Measurements from ENCODE around the gene ZFC3H1.

DNA sequence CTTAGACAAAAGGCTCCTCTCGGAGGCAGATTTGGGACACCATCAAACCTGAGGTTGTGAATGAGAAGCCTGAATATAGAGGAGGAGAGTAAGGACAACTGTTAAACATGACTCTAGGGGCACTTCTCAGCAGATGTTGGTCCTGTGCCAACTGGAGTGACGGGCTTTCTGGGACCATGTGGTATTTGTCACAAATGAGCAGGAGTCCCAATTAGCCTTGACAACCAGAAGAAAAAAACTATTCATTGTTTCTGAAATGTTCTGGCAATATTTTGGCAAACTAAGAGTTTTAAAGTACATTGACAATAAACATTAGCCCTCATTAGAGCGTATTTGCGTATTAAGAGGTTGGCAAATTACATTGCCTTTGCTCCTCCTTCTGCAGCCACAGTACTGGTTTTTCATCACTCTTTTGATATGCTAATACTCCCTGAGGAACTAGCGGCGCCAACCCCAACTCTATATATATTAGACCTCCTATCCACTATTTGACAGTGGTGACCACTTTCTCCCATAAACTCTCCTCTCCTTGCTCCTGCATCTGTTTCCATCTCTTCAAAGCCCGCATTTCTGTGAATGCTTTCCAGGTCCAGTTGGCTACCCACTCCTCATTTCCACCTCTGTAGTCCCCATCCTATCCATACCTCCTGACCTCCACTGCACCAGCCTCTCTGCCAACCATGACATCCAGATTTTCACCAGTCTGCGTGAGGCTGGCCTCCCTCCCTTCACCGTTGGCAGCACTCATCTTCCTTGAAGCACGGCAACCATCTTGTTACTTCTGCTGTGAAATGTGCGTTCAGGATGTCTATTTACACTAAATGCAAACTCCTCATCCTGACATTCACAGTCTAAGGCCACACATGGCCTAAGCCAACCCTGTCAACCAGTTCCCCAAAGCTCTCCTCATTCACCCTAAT is 100.7 kb downstream of the ZFC3H1 start:
- TF ChIP-seq POLR2AphosphoS5 (IDR thresholded peaks at IDR 0.05): no peak
- TF ChIP-seq, protein P1, sequence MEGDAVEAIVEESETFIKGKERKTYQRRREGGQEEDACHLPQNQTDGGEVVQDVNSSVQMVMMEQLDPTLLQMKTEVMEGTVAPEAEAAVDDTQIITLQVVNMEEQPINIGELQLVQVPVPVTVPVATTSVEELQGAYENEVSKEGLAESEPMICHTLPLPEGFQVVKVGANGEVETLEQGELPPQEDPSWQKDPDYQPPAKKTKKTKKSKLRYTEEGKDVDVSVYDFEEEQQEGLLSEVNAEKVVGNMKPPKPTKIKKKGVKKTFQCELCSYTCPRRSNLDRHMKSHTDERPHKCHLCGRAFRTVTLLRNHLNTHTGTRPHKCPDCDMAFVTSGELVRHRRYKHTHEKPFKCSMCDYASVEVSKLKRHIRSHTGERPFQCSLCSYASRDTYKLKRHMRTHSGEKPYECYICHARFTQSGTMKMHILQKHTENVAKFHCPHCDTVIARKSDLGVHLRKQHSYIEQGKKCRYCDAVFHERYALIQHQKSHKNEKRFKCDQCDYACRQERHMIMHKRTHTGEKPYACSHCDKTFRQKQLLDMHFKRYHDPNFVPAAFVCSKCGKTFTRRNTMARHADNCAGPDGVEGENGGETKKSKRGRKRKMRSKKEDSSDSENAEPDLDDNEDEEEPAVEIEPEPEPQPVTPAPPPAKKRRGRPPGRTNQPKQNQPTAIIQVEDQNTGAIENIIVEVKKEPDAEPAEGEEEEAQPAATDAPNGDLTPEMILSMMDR (IDR thresholded peaks at IDR 0.05): no peak

All from breast epithelium (tissue), 3 donors.